Ovary (tissue), 3 donors: Measurements from ENCODE around the gene INTS2.

Source experiments
- POLR2A ChIP-seq: fragments of 450-650 bp; IDR thresholded peaks from one replicate; pipeline ENCODE4 v1.6.1; 2017; ENCODE audit warnings: antibody characterized with exemption, mild to moderate bottlenecking, moderate library complexity
- TF ChIP-seq, protein P1 (sequence below), 3 donors: fragments of 450-650 bp in 2 of 3; fragments of 200-600 bp in 1 of 3; IDR thresholded peaks; one replicate each; pipeline versions ENCODE4 v1.5.1 to v1.8.0; 2016 to 2022; ENCODE audit warnings: antibody characterized with exemption in 3 of 3, mild to moderate bottlenecking in 1 of 3
- donor health status: DM: no; HTN: no; CAD: no.

DNA sequence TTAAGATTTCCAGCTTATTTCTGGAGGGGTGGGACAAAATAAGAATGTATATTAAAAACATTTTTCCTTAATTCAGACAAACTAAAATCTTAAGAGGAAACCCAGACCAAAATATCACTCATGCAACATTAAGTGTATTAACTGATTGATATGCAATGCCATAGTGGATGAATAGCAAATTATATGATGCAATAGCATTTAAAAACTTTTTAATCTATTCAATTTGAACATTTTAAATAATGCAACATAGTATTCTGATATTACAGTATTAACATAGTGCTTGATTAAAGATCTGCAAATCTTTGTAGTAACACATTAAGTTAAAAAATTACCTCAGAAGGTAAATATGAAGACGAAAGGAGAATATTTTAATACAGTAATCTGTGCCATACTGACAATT is 15.3 kb upstream of the INTS2 start:
- no peak for TF ChIP-seq POLR2A
- TF ChIP-seq, protein P1, sequence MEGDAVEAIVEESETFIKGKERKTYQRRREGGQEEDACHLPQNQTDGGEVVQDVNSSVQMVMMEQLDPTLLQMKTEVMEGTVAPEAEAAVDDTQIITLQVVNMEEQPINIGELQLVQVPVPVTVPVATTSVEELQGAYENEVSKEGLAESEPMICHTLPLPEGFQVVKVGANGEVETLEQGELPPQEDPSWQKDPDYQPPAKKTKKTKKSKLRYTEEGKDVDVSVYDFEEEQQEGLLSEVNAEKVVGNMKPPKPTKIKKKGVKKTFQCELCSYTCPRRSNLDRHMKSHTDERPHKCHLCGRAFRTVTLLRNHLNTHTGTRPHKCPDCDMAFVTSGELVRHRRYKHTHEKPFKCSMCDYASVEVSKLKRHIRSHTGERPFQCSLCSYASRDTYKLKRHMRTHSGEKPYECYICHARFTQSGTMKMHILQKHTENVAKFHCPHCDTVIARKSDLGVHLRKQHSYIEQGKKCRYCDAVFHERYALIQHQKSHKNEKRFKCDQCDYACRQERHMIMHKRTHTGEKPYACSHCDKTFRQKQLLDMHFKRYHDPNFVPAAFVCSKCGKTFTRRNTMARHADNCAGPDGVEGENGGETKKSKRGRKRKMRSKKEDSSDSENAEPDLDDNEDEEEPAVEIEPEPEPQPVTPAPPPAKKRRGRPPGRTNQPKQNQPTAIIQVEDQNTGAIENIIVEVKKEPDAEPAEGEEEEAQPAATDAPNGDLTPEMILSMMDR (IDR thresholded peaks at IDR 0.05) = no peak
